NCI-H2029 treated with DMSO at 0.1 percent for 48 hours (cell line): ENCODE data around the gene RERGL.
"Not testable (repeated sequence)": the region's sequence is repeated elsewhere in the genome, so short reads cannot be mapped to it uniquely, and the experiment has no call there.

Source experiments
- DNase-seq: peaks from one replicate; lab custom pipeline; 2025; lab: John Stamatoyannopoulos, UW

RERGL gene

GRCh38 chr12:18090093-18090492 lies at the start of gene RERGL:
Gene RERGL, minus strand, starts transcription at chr12:18090193. Its CDS starts 53 bp downstream, at chr12:18090140.
- DNase-seq: no peak

- DNase-seq: no peak
Measured at GRCh38 chr12:18139254-18139653, 49.3 kb upstream of the RERGL start.

GRCh38 chr12:18135509-18135908 lies 45.5 kb upstream of the RERGL start:
- DNase-seq: no peak

GRCh38 chr12:18135086-18135485 lies 45.1 kb upstream of the RERGL start:
- DNase-seq: no peak

GRCh38 chr12:18130851-18131250 lies 40.9 kb upstream of the RERGL start:
- DNase-seq: no peak

GRCh38 chr12:18123707-18124106 lies 33.7 kb upstream of the RERGL start:
- no peak for DNase-seq

- no peak for DNase-seq
Measured at GRCh38 chr12:18120899-18121298, 30.9 kb upstream of the RERGL start.

- no peak for DNase-seq
Measured at GRCh38 chr12:18108611-18109010, 18.6 kb upstream of the RERGL start.

GRCh38 chr12:18103624-18104023 lies 13.6 kb upstream of the RERGL start:
- DNase-seq: no peak

- no peak for DNase-seq
Measured at GRCh38 chr12:18101043-18101442, 11.1 kb upstream of the RERGL start.

- DNase-seq: no peak
Measured at GRCh38 chr12:18084080-18084479, 5.9 kb downstream of the RERGL start.

- no peak for DNase-seq
Measured at GRCh38 chr12:18079541-18080246, 10.3 kb downstream of the RERGL start.

GRCh38 chr12:18074001-18074400 lies 16.0 kb downstream of the RERGL start:
- no peak for DNase-seq

- no peak for DNase-seq
Measured at GRCh38 chr12:18072723-18073122, 17.3 kb downstream of the RERGL start.

GRCh38 chr12:18071336-18071735 lies 18.7 kb downstream of the RERGL start:
- DNase-seq: no peak

GRCh38 chr12:18068355-18068754 lies 21.6 kb downstream of the RERGL start:
- no peak for DNase-seq

GRCh38 chr12:18066666-18067065 lies 23.3 kb downstream of the RERGL start:
- DNase-seq: no peak

GRCh38 chr12:18062867-18063266 lies 27.1 kb downstream of the RERGL start:
- not testable (repeated sequence) for DNase-seq

- DNase-seq: no peak
Measured at GRCh38 chr12:18057051-18057450, 32.9 kb downstream of the RERGL start.

- DNase-seq: no peak
Measured at GRCh38 chr12:18054925-18055619, 34.9 kb downstream of the RERGL start.

- no peak for DNase-seq
Measured at GRCh38 chr12:18045446-18045992, 44.5 kb downstream of the RERGL start.

GRCh38 chr12:18040060-18040742 lies 49.8 kb downstream of the RERGL start:
- not testable (repeated sequence) for DNase-seq
